Effector CD8-positive, alpha-beta T cell (primary cell): Measurements from ENCODE around the gene STK10.

Experiments
- DNase-seq: peaks from one replicate; lab custom pipeline; 2025; lab: John Stamatoyannopoulos, UW

Gene STK10

DNA sequence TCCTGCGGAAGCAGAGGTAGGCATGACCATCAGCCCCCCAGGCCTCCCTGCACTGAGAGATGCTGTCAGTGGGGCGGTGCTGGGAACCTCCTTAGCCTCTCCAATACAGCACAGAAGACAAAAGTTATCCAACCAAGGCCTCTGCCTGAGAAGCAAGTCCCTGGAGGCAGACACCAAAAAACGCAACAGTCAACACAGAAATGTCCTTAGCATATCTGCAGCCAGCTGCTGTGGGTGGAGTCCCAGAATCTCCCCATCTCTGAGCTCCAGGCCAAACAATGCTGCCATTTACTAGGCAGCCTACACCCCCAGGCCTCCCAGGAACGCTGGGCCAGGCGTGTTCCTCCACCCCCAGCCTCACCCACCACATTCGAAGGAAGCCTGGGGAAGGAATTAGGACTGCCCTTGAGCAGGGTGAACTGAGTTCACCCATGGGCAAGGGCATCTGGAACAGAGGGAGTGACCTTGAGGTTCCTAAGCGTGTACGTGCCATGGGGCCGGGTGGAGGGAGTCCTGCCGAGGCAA, 43.7 kb downstream of the STK10 start:
- DNase-seq: no peak

DNA sequence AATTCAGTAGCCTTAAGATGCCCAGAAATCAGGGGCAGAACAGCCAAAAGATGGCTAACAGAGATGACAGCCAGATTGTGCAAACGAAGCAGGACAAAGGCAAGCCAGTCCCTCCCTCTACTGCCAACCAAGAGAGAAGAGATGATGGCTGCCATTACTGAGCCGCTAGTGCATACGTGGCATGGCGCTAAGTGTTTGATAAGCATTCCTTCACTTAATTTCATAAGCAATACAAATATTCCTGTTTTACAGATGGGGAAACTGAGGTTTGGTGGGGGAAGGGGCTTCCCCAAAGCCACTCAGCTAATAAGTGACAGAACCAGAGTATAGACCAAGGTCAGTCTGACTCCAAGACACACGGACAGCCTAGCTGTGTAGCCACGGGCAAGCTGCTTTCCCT, 44.1 kb downstream of the STK10 start:
- DNase-seq: no peak

DNA sequence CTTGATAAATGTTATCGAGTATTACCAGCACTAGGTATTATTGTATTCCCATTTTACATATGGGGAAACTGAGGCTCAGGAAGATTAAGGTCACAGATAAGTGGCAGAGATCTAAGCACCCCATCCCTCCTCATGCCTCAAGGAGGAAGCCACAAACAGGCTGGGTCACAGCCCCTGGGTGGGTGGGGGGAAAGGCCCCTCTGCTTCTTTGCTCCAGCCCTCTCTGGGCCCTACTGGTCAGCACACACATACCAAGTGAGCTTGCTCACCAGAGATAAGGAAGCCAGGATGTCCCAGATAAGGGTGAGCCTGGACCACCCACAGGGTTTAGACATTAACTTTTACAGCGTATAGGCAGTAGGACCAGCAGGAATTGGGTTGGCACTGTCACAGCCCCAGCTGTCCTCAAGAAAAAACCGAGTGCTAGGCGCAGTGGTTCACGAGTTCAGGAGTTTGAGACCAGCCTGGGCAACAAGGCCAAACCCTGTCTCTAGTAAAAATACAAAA, 45.3 kb downstream of the STK10 start:
- DNase-seq: no peak

DNA sequence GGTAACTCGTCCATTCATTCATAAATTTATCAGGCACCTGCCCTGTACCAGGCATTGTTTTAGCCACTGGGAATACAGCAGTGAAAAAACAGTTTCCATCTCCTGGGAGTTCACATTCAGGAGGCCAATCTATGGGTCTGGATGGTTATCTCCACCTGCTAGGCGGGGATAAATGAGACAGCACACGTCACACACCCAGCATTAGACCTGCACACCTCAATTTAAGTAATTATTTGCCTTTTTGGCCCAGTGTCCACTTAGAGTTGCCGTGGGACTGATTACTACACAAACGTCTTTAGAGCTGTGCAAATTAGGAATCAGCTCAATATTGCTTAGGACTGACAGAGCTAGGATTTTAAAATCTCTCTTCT, 46.1 kb downstream of the STK10 start:
- no peak for DNase-seq

DNA sequence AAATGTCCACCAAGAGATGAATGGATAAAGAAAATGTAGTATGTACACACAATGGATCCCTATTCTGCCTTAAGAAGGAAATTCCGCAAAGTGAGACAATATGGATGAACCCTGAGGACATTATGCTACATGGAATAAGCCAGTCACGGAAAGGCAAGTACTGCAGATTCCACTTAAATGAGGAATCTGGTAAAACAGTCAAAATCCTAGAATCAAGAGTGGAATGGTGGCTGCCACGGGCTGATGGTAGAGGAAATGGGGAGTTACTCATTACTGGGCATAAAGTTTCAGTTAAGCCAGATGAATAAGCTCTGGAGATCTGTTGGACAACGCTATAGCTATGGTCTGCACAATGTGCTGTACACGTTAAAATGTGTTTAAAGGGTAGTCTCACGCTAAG, 47.2 kb downstream of the STK10 start:
- no peak for DNase-seq

DNA sequence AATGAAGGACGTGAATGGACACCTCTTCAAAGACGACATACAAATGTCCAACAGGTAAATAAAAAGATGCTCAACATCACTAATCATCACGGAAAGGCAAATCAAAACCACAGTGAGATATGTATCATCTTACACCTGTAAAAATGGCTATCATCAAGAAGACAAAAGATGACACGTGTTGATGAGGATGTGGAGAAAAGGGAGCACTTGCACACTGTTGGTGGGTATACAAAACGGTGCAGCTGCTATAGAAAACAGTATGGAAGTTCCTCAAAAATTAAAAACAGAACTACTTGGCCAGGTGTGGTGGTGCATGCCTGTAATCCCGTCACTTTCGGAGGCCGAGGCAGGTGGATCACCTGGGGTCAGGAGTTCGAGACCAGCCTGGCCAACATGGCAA, 47.9 kb downstream of the STK10 start:
- DNase-seq: no peak

DNA sequence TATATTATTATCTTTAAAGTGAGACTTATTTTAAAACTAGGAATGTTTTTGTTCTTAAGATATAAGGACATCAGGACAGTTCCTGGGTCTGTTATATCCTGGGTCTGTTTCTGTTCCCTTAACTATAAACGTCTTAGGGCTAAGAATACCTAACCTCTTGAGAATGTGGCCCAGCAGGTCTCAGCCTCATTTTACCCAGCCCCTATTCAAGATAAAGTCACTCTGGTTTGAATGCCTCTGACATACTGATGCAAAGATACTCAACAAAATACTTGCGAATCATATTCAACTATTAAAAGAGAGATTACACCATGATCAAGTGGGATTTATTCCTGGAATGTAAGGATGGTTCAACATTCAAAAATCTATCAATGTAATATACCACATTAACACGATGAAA, 51.0 kb downstream of the STK10 start:
- DNase-seq: no peak

DNA sequence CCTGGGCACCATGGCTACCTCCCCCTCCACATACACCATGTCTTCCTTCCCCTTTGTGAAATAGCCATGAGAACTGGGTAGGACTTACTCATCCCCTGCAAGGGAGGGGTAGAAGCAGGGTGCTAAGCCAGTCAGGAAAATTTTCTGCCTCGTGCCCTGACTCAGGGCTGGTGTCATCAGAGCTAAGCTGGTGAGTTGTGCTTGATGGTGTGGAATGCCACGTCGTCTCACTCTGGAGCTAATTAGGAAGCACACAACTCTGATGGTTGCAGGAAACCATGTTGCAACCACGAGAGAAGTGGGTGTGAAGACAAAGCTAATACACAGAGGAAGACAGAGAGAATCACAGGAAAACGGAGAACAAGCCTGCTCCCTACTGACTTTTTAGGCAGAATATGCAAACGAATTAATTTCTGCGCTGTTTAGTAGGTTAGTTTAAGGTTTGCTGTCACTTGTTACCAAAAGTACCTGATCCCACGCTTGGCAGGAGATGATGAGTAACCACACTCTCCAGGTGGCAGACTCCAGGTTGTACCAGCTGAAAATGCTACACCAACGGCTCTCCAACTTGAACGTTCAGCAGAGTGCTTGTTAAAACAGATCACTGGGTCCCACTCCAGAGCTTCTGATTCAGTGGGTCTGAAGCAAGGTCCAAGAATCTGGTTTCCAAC, 54.5 kb downstream of the STK10 start:
- no peak for DNase-seq

DNA sequence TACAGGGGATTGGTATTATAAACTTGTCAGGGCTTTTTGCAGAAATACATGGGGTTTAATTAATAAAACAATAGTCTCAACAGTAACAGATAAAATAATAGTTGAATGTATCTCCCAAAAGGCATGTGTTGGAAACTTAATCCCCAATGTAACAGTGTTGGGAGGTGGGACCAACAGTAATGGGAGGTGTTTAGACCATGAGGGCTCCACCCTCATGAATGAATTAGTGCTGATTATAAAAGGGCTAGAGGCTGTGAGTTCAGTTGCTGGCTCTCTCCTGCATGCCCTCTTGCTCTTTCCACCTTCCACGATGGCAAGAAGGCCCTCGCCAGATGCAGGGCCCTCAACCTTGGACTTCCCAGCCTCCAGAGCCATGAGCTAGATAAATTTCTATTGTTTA, 56.3 kb downstream of the STK10 start:
- no peak for DNase-seq

DNA sequence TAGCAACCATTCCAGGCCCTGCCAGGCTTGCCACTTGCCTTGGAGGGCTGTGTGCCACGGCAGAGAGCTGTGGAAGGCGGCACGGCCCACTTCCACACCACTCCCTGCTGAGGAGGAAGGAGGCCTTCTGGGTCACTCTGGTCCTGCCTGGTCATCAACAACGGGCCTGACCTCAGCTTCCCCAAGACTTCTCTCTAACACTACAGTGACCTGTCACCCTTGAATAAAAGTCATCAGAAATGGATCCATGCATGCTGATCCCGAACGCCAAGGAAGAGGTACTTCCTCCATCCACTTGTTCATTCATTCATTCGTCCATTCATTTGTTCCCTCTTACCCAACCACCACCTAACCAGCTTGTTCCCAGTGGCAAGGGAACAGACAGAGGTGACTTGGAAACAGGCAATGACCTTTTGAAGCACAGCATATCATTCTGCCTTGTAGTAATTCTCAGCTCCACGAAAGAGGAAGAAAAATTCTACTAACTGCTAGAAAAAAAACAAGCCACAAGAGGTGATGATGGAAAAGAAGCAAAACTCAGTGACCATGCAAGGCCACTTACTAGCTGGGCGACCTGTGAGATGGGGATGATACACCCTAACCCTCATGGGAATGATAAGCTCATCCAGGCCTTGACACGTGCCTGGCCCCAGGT, 58.6 kb downstream of the STK10 start:
- no peak for DNase-seq

DNA sequence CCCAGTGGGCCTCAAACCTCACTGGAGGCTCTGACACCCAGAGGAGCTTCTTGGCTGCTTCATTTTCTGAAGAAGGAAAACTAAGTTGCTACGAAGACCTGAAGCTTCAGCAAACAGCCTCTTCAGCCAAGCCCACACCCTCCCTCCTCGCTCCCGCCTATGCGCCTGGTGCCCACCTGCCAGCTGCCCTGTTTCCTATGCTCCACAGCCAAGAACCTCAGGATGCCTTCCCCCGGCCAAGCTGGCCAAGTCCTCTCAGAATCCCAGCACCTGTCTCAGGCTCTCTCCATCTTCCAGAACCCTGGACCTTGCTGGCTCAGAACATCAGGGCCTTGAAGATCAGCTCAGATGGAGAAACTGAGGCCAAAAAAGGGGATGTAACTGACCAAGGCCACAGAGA, 60.4 kb downstream of the STK10 start:
- no peak for DNase-seq

DNA sequence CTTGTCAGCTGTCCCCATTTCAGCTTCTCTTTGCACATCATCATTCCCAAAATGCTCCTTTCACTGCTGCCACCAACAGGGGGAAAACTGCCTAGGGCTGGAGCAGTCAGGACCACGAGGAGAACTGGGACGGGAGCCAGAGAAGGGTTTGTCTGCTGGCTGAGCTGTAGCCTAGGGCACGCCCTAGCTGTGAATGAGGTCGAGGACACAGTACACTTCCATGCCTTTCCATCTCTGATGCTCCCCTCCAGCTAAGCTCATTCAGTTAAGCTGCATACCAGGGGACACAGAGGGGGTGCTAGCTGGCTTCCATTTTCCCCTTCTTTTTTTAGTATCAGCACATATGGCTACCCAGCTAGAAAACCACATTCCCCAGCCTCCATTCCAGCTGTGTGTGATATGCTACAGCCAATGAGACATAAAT, 64.7 kb downstream of the STK10 start:
- no peak for DNase-seq

DNA sequence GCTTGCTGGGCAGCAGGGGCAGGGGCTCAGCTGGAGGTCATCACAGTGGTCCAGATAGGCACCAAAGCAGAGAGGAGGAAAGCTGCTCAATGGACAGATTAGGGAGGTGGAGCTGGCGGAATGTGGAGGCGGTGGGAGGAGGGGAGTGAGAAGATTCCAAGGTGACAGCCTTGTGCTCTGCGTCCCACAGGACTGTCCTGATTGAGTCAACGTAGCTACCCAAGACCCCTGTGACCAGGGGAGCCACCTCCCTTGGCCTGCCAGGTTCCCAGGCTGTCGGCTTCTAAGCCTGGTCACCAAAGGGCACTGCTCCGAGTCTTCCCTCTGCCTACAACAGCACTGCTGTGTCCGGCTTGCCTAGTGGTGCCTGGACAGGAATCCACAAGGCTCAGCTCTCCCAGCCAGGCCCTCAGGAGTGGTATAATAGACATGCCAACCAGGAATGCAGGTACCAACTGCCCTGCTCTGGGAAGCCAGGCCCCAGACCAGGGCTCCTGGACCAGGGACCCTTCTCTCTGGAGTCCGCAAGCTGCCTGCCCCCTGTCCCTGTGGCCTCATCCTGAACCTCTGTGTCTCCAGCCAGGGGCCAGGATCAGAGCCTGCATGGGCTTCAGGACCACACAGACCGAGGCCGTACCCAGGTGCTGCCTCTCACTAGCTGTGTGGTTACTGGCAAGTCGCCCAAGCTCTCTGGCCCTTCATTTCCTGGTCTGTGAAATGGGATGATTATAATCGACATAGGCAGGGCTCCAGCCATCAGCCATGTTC, 67.9 kb downstream of the STK10 start:
- DNase-seq: no peak

DNA sequence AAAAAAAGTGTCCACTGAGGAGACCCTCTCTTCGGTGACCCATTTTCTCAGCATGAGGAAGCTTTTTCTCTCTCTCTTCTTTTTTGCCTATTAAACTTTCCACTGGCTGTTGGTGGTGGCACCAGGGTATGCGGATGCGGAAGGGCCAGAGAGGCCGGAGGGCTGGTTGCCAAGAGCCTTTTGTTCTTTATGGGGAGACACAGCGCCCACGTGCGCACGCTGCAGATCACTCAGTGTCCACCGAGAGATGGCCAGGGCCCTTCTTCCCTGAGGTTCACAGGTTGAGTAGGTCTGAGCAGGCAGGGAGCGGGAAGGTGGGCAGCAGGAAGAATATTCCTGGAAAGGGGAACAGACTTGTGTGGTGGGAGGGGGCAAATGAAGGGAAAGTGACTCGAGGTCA, 69.1 kb downstream of the STK10 start:
- no peak for DNase-seq

DNA sequence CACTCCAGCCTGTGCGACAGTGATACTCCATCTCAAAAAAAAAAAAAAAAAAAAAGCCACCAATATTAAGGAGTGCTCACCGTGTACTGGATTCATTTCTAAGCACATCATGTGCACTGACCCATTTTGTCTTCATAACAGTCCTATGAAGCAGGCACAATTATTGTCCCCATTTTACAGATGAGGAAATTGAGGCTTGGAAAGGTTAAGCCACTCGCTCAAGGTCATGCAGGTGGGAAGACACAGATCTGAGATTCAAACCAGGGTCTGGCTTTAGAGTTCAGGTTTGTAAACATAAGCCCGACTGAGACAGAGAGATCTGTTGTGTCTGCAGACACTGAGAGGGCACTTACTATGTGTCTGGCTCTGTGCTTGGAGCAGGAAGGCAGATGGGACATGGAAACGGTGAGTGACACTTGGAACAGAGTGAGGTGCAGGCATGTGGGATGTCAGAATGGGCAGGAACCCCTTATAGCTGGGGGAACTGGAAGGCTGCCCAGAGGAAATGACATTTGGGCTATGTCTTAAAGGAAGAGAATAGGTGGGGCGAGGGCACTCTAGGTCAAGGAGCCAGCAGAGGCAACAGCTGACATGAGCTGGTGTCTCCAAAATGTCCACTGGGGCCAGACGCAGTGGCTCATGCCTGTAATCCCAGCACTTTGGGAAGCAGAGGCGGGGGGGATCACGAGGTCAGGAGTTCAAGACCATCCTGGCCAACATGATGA, 69.9 kb downstream of the STK10 start:
- DNase-seq: no peak

DNA sequence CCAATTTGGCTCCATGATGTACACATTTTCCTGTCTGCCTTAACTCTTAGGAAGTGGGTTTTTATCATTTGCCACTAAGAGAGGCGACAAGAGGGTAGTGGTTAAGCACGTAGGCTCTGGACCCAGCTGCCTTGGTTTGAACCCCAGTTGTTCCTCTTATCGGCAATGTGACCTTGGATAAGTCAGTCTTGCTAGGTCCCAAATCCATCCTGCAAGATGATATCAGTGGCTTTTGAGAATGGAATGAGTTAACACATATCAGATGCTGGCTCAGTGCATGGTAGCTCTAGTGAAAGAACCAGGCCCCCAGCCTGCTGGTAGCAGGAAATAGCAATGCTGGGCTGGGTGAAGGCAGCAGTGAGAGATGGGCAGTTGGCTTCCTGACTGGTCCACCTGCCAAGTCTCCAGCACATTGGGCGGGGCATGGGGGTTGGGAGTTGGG, 72.5 kb downstream of the STK10 start:
- DNase-seq: no peak

DNA sequence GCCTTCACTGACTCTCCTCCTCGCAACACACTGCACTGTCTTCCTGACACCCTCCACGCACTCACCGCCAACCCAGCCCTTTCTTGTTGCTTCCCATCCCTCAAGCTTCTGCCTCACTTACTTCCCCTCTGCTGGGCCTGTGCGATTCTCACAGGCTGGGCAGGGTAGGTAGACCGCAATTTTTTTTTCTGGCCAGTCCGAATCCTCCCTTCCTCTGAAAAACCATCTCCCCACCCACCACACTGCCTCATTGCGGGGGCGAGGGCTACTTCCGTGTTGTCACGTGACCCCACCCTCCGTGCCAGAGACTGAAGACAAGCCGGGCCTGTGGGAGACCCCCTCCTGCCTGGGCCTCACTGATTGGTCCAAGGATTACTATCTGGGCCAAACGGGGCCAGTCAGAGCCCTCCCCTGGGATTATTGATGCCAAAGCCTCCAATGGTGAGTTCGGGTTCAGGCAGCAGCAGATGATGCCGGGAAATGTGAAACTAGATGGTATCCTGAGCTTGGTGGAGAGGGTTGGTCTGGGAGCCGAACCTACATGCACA, 73.1 kb downstream of the STK10 start:
- peak; percentile 58 for DNase-seq

DNA sequence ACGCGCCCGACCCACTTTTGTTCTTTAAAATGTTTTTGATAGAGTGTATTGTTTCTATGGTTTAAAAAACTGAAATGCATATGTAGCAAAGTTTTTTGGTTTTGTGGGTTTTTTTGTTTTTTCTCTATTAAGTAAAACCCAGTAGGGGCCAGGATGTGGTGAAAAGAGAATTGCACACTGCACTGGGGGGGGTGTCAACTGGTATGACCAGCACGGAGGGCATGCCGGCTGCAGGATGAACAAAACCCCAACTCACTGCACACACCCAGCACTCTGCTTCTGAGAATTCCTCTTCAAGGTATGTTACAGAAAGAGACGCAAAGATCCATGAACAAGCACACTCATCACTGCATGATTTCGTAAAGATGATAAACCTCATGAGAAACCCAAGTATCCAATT, 75.0 kb downstream of the STK10 start:
- peak; percentile 13 for DNase-seq

DNA sequence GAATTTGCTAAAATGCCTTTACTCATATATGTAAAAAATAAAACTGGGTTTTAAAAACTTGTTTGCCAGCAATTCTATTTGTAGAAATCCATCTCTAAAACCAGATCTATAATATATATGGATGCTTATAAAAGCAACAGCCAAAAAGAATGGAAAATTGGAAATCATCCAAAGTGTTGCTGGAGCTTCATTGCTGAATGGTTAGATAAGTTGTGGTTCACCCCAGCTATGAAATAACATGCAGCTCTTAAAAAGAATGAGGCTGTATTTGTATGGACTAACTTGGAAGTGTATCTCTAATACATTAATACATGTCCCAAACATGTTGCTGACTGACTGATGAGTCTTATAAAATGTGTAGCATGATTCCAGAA, 76.2 kb downstream of the STK10 start:
- DNase-seq: no peak

DNA sequence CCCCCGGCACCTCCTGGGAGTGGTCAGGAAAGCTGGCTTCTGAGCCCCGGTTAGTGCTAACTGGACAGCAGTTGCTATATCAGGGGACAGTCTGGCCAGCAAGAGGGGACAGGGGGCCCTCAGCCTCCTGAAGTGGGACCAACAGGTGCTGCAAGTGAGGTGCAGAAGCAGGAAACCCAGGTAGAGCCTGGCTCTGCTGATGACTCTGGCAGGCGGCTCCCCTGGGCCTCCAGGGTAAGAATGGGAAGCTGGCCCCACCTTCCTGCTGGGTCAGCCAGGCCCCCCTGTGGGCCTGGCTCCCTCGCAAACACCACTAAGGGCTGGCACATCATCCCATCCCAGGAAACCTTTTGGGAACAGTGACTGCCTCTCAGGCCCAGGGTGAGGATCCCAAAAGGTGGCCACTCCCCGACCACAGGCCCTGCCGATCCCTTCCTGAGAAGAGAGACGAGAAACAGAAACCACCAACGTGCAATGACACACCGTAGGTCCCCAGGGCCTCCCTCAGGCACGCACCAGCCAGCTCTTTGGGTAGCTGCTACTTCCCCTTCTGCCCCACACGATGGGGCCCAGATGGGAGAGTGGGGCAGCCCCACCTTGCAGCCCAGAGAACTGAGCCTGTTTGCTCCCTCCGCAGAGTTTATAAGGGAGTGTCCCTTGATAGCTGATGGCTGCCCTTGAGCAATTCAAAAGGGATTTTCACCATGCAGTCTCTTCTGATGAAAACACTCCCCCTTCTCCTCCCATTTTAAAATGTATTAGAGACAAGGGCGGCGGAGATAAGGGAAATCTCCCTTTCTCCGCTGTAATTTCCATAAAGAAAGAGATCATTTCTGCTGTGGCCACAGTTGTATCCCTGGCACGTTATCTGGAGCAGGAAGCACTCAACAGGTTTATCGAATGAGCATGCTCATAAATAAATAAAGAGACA, 76.8 kb downstream of the STK10 start:
- peak; percentile 28 for DNase-seq
